Kasumi-1 (cell line): ENCODE data around the gene SNCAIP.

Source experiments
- DNase-seq, 2 experiments: peaks; one replicate each; lab custom pipeline; 2025; lab: John Stamatoyannopoulos, UW

SNCAIP gene

GRCh38 chr5:122507045-122507444, 195.0 kb downstream of the SNCAIP start:
- no peak for DNase-seq

GRCh38 chr5:122507581-122507980, 195.5 kb downstream of the SNCAIP start:
- no peak for DNase-seq

- no peak for DNase-seq
Measured at GRCh38 chr5:122508623-122509022, 196.6 kb downstream of the SNCAIP start.
